DND-41 (cell line): ENCODE data around the gene IRF1.

ENCODE experiments used
- ATAC-seq: fragments of 200-7000 bp; cut with Tn5 transposase; 3 replicates; pipeline ENCODE4 v1.9.1; 2021; ENCODE audit warnings: low read depth; ENCODE audit not compliant: insufficient read depth
- DNase-seq: peaks from one replicate; pipeline ENCODE4 v3.0.0-alpha.2; 2020
- H2AFZ ChIP-seq: 2 replicates; pipeline ENCODE4 v1.6.0; 2012; ENCODE audit warnings: low read depth, low read length
- H3K27ac ChIP-seq: 2 replicates; pipeline ENCODE4 v1.5.1; 2012; ENCODE audit warnings: low read length, inconsistent platforms
- H3K27me3 ChIP-seq: fragments of 200-600 bp; sonication (generic); 2 replicates; pipeline ENCODE4 v1.6.0; 2012; ENCODE audit warnings: low read length, mild to moderate bottlenecking, inconsistent platforms; ENCODE audit not compliant: insufficient read depth, poor library complexity
- H3K36me3 ChIP-seq: 2 replicates; pipeline ENCODE4 v1.5.1; 2012; ENCODE audit warnings: low read length, inconsistent platforms; ENCODE audit not compliant: insufficient read depth
- H3K4me1 ChIP-seq: 2 replicates; pipeline ENCODE4 v1.5.1; 2012; ENCODE audit warnings: mild to moderate bottlenecking, low read length; ENCODE audit not compliant: insufficient read depth
- H3K4me2 ChIP-seq: 2 replicates; pipeline ENCODE4 v1.6.0; 2012; ENCODE audit warnings: mild to moderate bottlenecking, moderate library complexity, low read length, inconsistent platforms; ENCODE audit not compliant: insufficient read depth
- H3K4me3 ChIP-seq, 2 experiments: fragments of 200-600 bp in 1 of 2; shearing (Covaris generic) in 1 of 2; 2 replicates each; pipeline ENCODE4 v1.5.1; 2012 to 2016; ENCODE audit warnings: inconsistent platforms in 2 of 2, low read length in 2 of 2, mild to moderate bottlenecking in 2 of 2, low read depth in 1 of 2, moderate library complexity in 1 of 2
- H3K79me2 ChIP-seq: 2 replicates; pipeline ENCODE4 v1.6.0; 2012; ENCODE audit warnings: low read length, inconsistent platforms; ENCODE audit not compliant: insufficient read depth
- H3K9ac ChIP-seq: 2 replicates; pipeline ENCODE4 v1.6.0; 2012; ENCODE audit warnings: low read depth, mild to moderate bottlenecking, inconsistent platforms, low read length, moderate library complexity
- H3K9me3 ChIP-seq: 2 replicates; pipeline ENCODE4 v1.5.1; 2012; ENCODE audit warnings: low read length, moderate library complexity, mild to moderate bottlenecking, inconsistent platforms; ENCODE audit not compliant: insufficient read depth, severe bottlenecking
- H4K20me1 ChIP-seq: 2 replicates; pipeline ENCODE4 v1.6.0; 2012; ENCODE audit warnings: low read length; ENCODE audit not compliant: insufficient read depth
- CTCF ChIP-seq: IDR thresholded peaks from 2 replicates; pipeline ENCODE4 v1.5.1; 2012; ENCODE audit warnings: borderline replicate concordance, low read length, moderate library complexity, mild to moderate bottlenecking; ENCODE audit not compliant: poor library complexity, severe bottlenecking; ENCODE audit errors: extremely low read depth
- EZH2 ChIP-seq: IDR thresholded peaks from 3 replicates; pipeline ENCODE4 v1.6.1; 2012; ENCODE audit warnings: borderline replicate concordance, low read depth, mild to moderate bottlenecking, moderate library complexity, low read length, inconsistent platforms; ENCODE audit not compliant: severe bottlenecking

IRF1 gene

GRCh38 chr5:132435447-132435846 is 55.1 kb downstream of the IRF1 start:
- peaks cover 82% of the 10 kb centered on the region for H3K36me3 ChIP-seq
- DNase-seq (no peak), ATAC-seq (no peak)
- H3K4me1 ChIP-seq, result peaks cover 88% of the 10 kb centered on the region
- no peaks in the 10 kb centered on the region for H3K9me3 ChIP-seq
- peak overlapping the region; percentile 10; the same call in 1 of the 2 replicates for H3K9ac ChIP-seq
- peaks cover 75% of the 10 kb centered on the region for H4K20me1 ChIP-seq
- peak overlapping the region; percentile 73 for H3K27ac ChIP-seq
- H3K4me2 ChIP-seq, result no peak overlapping the region; the same call in 1 of the 2 replicates
- H3K4me3 ChIP-seq, result no peak overlapping the region
- peaks cover 99% of the 10 kb centered on the region for H3K79me2 ChIP-seq
- no peaks in the 10 kb centered on the region for H3K27me3 ChIP-seq
- no peak for TF ChIP-seq CTCF
- TF ChIP-seq EZH2, result no peak
- H2AFZ ChIP-seq, result no peak overlapping the region

- H3K27me3 ChIP-seq, result no peaks in the 10 kb centered on the region
- peaks cover 82% of the 10 kb centered on the region for H3K36me3 ChIP-seq
- H3K79me2 ChIP-seq, result peaks cover 99% of the 10 kb centered on the region
- no peak overlapping the region for H3K4me3 ChIP-seq
- H4K20me1 ChIP-seq, result peaks cover 76% of the 10 kb centered on the region
- peaks cover 89% of the 10 kb centered on the region for H3K4me1 ChIP-seq
- peak overlapping the region; percentile 10; the same call in 1 of the 2 replicates for H3K9ac ChIP-seq
- TF ChIP-seq EZH2 (no peak), CTCF (no peak)
- no peaks in the 10 kb centered on the region for H3K9me3 ChIP-seq
- DNase-seq (no peak), ATAC-seq (no peak)
- H3K4me2 ChIP-seq, result peak overlapping the region; percentile 15; the same call in 1 of the 2 replicates
- no peak overlapping the region for H2AFZ ChIP-seq
- peak overlapping the region; percentile 73 for H3K27ac ChIP-seq
Measured at GRCh38 chr5:132434416-132435286, 55.9 kb downstream of the IRF1 start.

- TF ChIP-seq CTCF, result no peak
- TF ChIP-seq EZH2, result no peak
- no peak for DNase-seq
Measured at GRCh38 chr5:132433141-132433540, 57.4 kb downstream of the IRF1 start.

More at GRCh38 chr5:132433141-132433540, 57.4 kb downstream of the IRF1 start:
- Histone ChIP-seq H3K9ac (no peak overlapping the region), H3K36me3 (peaks cover 86% of the 10 kb centered on the region), H3K4me2 (no peak overlapping the region; the same call in 1 of the 2 replicates), H2AFZ (no peak overlapping the region), H3K27me3 (no peaks in the 10 kb centered on the region), H3K4me1 (peaks cover 93% of the 10 kb centered on the region), H3K79me2 (peaks cover 99% of the 10 kb centered on the region), H3K9me3 (no peaks in the 10 kb centered on the region), H3K27ac (peak overlapping the region; percentile 99), H3K4me3 (no peak overlapping the region), H4K20me1 (peaks cover 77% of the 10 kb centered on the region)
- ATAC-seq, result no peak
